Mesothelial cell of epicardium (in vitro differentiated cells): ENCODE measurements around the gene SCGB1D4. TPM values are rescaled to one million over a fixed set of nuclear protein-coding genes. Genes with fewer than 3 reads are reported as not detected.

Experiments
- DNase-seq, 2 experiments: peaks; one replicate each; pipeline ENCODE4 v3.0.0; 2021; ENCODE audit warnings: low spot score in 2 of 2; ENCODE audit not compliant: unreplicated experiment in 2 of 2
- H3K27ac Mint-ChIP-seq: 2 replicates; pipeline ENCODE4 v1.8.0; 2021; ENCODE audit warnings: mixed read lengths
- H3K27me3 Mint-ChIP-seq: 2 replicates; pipeline ENCODE4 v1.8.0; 2021; ENCODE audit warnings: low read depth, mixed read lengths
- H3K36me3 Mint-ChIP-seq: 2 replicates; pipeline ENCODE4 v1.8.0; 2021; ENCODE audit warnings: mixed read lengths
- H3K4me1 Mint-ChIP-seq: 2 replicates; pipeline ENCODE4 v1.8.0; 2021; ENCODE audit warnings: mixed read lengths
- H3K4me3 Mint-ChIP-seq: 2 replicates; pipeline ENCODE4 v1.8.0; 2021; ENCODE audit warnings: mild to moderate bottlenecking, moderate library complexity, mixed read lengths
- H3K9me3 Mint-ChIP-seq: 2 replicates; pipeline ENCODE4 v1.8.0; 2021; ENCODE audit warnings: mixed read lengths
- total RNA-seq: library from RNA; stranded (reverse); gene quantifications from 3 replicates; pipeline ENCODE4 v1.2.1, GENCODE V29; 2021
- TF ChIP-seq, protein P1 (sequence below): fragments of 200-600 bp; sonication (generic); IDR thresholded peaks from one replicate; pipeline ENCODE4 v1.5.0; 2021; ENCODE audit warnings: antibody characterized with exemption; ENCODE audit not compliant: unreplicated experiment

Gene SCGB1D4
- total RNA-seq, 1 donor from 2014 or later: not detected

GRCh38 chr11:62324731-62325556 is 26.1 kb upstream of the SCGB1D4 start:
- H3K27ac Mint-ChIP-seq: no peak overlapping the region
- no peak for DNase-seq
- TF ChIP-seq, protein P1, sequence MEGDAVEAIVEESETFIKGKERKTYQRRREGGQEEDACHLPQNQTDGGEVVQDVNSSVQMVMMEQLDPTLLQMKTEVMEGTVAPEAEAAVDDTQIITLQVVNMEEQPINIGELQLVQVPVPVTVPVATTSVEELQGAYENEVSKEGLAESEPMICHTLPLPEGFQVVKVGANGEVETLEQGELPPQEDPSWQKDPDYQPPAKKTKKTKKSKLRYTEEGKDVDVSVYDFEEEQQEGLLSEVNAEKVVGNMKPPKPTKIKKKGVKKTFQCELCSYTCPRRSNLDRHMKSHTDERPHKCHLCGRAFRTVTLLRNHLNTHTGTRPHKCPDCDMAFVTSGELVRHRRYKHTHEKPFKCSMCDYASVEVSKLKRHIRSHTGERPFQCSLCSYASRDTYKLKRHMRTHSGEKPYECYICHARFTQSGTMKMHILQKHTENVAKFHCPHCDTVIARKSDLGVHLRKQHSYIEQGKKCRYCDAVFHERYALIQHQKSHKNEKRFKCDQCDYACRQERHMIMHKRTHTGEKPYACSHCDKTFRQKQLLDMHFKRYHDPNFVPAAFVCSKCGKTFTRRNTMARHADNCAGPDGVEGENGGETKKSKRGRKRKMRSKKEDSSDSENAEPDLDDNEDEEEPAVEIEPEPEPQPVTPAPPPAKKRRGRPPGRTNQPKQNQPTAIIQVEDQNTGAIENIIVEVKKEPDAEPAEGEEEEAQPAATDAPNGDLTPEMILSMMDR: no peak
- H3K4me1 Mint-ChIP-seq: no peaks in the 10 kb centered on the region
- H3K36me3 Mint-ChIP-seq: no peaks in the 10 kb centered on the region
- H3K9me3 Mint-ChIP-seq: no peaks in the 10 kb centered on the region
- peaks cover 36% of the 10 kb centered on the region for H3K27me3 Mint-ChIP-seq
- no peak overlapping the region for H3K4me3 Mint-ChIP-seq

- H3K9me3 Mint-ChIP-seq: no peaks in the 10 kb centered on the region
- DNase-seq: no peak
- no peaks in the 10 kb centered on the region for H3K36me3 Mint-ChIP-seq
- TF ChIP-seq, protein P1: no peak
- no peaks in the 10 kb centered on the region for H3K4me1 Mint-ChIP-seq
- H3K4me3 Mint-ChIP-seq: no peak overlapping the region
- no peak overlapping the region for H3K27ac Mint-ChIP-seq
- peaks cover 32% of the 10 kb centered on the region for H3K27me3 Mint-ChIP-seq
These were observed 23.6 kb upstream of the SCGB1D4 start for GRCh38 chr11:62322524-62322923.

- H3K4me1 Mint-ChIP-seq: no peaks in the 10 kb centered on the region
- TF ChIP-seq, protein P1: no peak
- no peak overlapping the region for H3K4me3 Mint-ChIP-seq
- H3K27me3 Mint-ChIP-seq: peaks cover 55% of the 10 kb centered on the region
- H3K27ac Mint-ChIP-seq: no peak overlapping the region
- no peak for DNase-seq
- H3K9me3 Mint-ChIP-seq: no peaks in the 10 kb centered on the region
- no peaks in the 10 kb centered on the region for H3K36me3 Mint-ChIP-seq
These were observed 16.6 kb upstream of the SCGB1D4 start for GRCh38 chr11:62315431-62315830.

DNA sequence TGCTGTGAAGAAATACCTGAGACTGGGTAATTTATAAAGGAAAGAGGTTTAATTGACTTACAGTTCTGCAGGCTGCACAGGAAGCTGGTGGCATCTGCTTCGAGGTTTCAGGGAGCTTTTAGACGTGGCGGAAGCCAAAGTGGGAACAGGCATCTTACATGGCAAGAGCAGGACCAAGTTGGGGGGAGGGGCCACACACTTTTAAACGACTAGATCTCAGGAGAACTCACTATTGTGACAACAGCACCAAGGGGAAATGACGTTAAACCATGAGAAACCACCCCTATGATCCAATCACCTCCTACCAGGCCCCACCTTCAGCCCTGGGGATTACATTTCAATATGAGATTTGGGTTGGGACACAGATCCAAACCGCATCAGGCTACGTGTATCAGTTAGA is 11.1 kb upstream of the SCGB1D4 start:
- Mint-ChIP-seq H3K27ac (no peak overlapping the region), H3K36me3 (no peaks in the 10 kb centered on the region), H3K9me3 (peaks cover 12% of the 10 kb centered on the region), H3K4me1 (no peaks in the 10 kb centered on the region), H3K4me3 (no peak overlapping the region), H3K27me3 (peaks cover 49% of the 10 kb centered on the region)
- no peak for DNase-seq
- TF ChIP-seq, protein P1: no peak

GRCh38 chr11:62307950-62308349 is 9.1 kb upstream of the SCGB1D4 start:
- Mint-ChIP-seq H3K27me3 (peaks cover 36% of the 10 kb centered on the region), H3K36me3 (no peaks in the 10 kb centered on the region), H3K4me3 (no peak overlapping the region), H3K27ac (no peak overlapping the region), H3K9me3 (peaks cover 12% of the 10 kb centered on the region), H3K4me1 (no peaks in the 10 kb centered on the region)
- DNase-seq: no peak
- TF ChIP-seq, protein P1: no peak
